ENCODE data around the gene RBFOX2.

- TF ChIP-seq POLR2A (IDR thresholded peaks at IDR 0.05), result no peak
- no peak for TF ChIP-seq CTCF (IDR thresholded peaks at IDR 0.05)
Observed at GRCh38 chr22:35950262-35950661, 78.4 kb downstream of the RBFOX2 start.
